Measurements from ENCODE around the gene RAB4B. TPM values are rescaled to one million over a fixed set of nuclear protein-coding genes. Genes with fewer than 3 reads are reported as not detected.

The RAB4B gene
- total and polyA plus RNA-seq, 12 donors, result 11.0 to 62.5 (median 14.5) TPM

- no peaks in the 10 kb centered on the region for H3K9me3 ChIP-seq
- H3K27me3 ChIP-seq, result no peaks in the 10 kb centered on the region
- peaks cover 0 to 13% (median 0%) of the 10 kb centered on the region in 9 donors for H3K36me3 ChIP-seq
- 0% methylated on average over 10 of the region's 10 CpGs for WGBS, 2 donors
- peak overlapping the region; percentile 89 to 100 (median 96) for H3K27ac ChIP-seq
- H3K4me3 ChIP-seq, result peak overlapping the region; percentile 43 to 84 (median 74)
- ATAC-seq (no peak), DNase-seq (no peak)
- intact Hi-C loops (cut with DNase I), result no loop called here
- peaks cover 7 to 25% (median 14%) of the 10 kb centered on the region in 9 donors for H3K4me1 ChIP-seq
- TF ChIP-seq, protein P1, sequence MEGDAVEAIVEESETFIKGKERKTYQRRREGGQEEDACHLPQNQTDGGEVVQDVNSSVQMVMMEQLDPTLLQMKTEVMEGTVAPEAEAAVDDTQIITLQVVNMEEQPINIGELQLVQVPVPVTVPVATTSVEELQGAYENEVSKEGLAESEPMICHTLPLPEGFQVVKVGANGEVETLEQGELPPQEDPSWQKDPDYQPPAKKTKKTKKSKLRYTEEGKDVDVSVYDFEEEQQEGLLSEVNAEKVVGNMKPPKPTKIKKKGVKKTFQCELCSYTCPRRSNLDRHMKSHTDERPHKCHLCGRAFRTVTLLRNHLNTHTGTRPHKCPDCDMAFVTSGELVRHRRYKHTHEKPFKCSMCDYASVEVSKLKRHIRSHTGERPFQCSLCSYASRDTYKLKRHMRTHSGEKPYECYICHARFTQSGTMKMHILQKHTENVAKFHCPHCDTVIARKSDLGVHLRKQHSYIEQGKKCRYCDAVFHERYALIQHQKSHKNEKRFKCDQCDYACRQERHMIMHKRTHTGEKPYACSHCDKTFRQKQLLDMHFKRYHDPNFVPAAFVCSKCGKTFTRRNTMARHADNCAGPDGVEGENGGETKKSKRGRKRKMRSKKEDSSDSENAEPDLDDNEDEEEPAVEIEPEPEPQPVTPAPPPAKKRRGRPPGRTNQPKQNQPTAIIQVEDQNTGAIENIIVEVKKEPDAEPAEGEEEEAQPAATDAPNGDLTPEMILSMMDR (IDR thresholded peaks at IDR 0.05), result no peak
Observed at GRCh38 chr19:40777645-40777936, 456 bp upstream of the RAB4B start.

- H3K36me3 ChIP-seq, result peaks cover 0 to 19% (median 0%) of the 10 kb centered on the region in 9 donors
- DNase-seq, result no peak
- WGBS, 2 donors, result 12% methylated on average over 7 of the region's 7 CpGs
- no peak for ATAC-seq
- H3K27me3 ChIP-seq, result no peaks in the 10 kb centered on the region
- H3K27ac ChIP-seq, result peak overlapping the region in 9 of 10 donors; percentile 89 to 100 (median 97)
- H3K4me1 ChIP-seq, result peaks cover 7 to 25% (median 14%) of the 10 kb centered on the region in 9 donors
- H3K9me3 ChIP-seq, result no peaks in the 10 kb centered on the region
- intact Hi-C loops (cut with DNase I), result loop anchor here in 5 of 10 donors (1.0 to 2.0 kb wide), 4 partner anchors 19 to 62 kb away; partner anchors contain the start of genes COQ8B (in 1 of the 5), EGLN2 (in 1 of the 5) and ITPKC (in 1 of the 5)
- TF ChIP-seq, protein P1 (IDR thresholded peaks at IDR 0.05), result no peak
- H3K4me3 ChIP-seq, result peak overlapping the region; percentile 42 to 84 (median 74)
Observed at GRCh38 chr19:40778706-40779284, 748 bp downstream of the RAB4B start.

DNA sequence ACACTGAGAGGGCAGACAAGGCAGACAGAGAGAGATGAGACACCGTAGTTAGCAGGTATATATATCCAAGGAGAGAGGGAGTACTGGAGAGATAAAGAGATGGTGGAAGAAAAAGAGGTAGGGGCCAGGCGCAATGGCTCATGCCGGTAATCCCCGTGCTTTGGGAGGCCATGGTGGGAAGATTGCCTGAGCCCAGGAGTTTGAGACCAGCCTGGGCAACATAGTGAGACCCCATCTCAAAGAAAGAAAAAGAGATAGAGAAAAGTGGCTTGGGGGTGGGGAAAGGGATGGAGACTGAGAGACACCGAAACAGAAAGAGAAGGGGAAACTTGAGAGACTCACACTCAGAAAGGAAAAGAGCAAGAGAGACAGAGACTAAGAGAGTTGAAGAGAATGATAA, 2.5 kb downstream of the RAB4B start:
- Histone ChIP-seq H3K27ac (no peak overlapping the region), H3K4me3 (no peak overlapping the region), H3K36me3 (peaks cover 0 to 37% (median 0%) of the 10 kb centered on the region in 9 donors), H3K9me3 (no peaks in the 10 kb centered on the region), H3K27me3 (no peaks in the 10 kb centered on the region), H3K4me1 (peaks cover 7 to 25% (median 14%) of the 10 kb centered on the region in 9 donors)
- TF ChIP-seq, protein P1 (IDR thresholded peaks at IDR 0.05), result no peak
- ATAC-seq (no peak), DNase-seq (no peak)
- WGBS, 2 donors, result 96 to 97% methylated on average over 5 of the region's 5 CpGs
- intact Hi-C loops (cut with DNase I), result no loop called here

DNA sequence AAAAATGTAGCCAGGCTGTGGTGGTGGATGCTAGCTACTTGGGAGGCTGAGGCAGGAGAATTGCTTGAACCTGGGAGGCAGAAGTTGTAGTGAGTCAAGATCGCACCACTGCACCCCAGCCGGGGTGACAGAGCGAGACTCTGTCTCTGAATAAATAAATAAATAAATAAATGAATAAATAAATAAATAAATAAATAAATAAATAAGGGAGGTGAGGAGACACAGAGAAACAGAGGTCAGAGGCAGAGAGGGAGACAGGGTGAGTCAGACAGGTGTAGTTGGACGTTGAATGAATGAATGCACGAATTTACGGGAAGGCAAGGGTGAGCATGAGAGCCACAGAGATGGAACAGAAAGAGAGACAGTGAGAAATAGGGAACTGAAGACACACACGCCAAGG, 3.1 kb downstream of the RAB4B start:
- 96% methylated on average over 7 of the region's 7 CpGs for WGBS, 2 donors

More for the DNA sequence above, 3.1 kb downstream of the RAB4B start:
- H3K27ac ChIP-seq, result no peak overlapping the region
- H3K9me3 ChIP-seq, result no peaks in the 10 kb centered on the region
- DNase-seq (no peak), ATAC-seq (no peak)
- peaks cover 0 to 37% (median 0%) of the 10 kb centered on the region in 9 donors for H3K36me3 ChIP-seq
- intact Hi-C loops (cut with DNase I), result no loop called here
- peaks cover 7 to 25% (median 14%) of the 10 kb centered on the region in 9 donors for H3K4me1 ChIP-seq
- TF ChIP-seq, protein P1 (IDR thresholded peaks at IDR 0.05), result no peak
- H3K27me3 ChIP-seq, result no peaks in the 10 kb centered on the region
- H3K4me3 ChIP-seq, result no peak overlapping the region

Data from heart right ventricle (tissue), 16 donors.